HG03469 (cell line): ENCODE data around the gene KAZN.

Experiments
- ATAC-seq: cut with Tn5 transposase; IDR thresholded peaks from one replicate; pipeline ENCODE4 v1.9.1; 2021; ENCODE audit warnings: mild to moderate bottlenecking, moderate library complexity, moderate number of reproducible peaks; ENCODE audit not compliant: unreplicated experiment

KAZN gene

DNA sequence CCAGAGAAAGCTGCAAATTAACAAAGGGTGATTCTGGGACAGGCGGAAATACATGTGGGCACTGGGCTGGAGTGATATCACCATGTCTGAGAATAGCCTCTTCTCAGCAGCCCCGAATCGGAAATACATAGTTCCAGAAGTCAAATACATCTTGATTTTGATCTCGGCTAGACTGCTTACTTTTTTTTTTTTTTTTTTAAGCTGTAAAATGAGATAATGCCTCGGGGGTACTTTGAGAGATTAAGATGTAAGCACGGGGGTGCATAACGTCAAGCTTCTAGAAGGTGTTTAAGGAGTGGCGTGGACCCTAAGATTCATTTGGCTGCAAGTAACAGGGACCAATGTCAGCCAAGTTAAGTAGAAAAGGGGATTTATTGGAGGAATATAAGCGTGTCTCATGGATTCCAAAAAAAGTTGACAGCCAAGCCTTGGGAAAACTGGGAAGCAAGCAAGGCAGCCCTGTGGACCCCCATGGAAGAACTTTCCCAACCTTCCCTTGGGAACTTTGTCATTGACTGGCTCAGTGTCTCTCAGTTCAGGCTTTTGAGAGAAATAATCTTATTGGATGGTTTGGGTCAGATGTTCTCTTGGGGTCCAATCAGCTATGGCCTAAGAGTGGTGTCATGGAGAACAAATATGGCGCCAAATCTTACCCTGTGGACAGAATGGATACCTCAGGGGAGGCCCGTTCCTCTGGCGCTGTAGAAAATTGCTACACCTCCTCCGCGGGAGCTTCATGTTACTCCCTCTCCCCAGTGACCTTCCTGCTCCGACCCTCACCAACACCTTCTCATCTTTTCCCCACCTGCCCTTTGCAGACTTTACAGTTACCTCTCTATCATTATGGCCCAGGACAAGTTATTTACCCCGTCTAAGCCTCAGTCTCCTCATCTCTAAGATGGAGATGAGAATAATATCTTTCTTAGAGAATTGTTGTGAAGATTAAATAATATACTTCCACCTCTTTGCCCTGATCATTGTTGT, 186.6 kb downstream of the KAZN start:
- no peak for ATAC-seq

- ATAC-seq, result no peak
Measured at GRCh38 chr1:14786109-14786675, 187.7 kb downstream of the KAZN start.

GRCh38 chr1:14786681-14787080, 188.2 kb downstream of the KAZN start:
- no peak for ATAC-seq

GRCh38 chr1:14787604-14788003, 189.1 kb downstream of the KAZN start:
- no peak for ATAC-seq

GRCh38 chr1:14788080-14788479, 189.6 kb downstream of the KAZN start:
- no peak for ATAC-seq

DNA sequence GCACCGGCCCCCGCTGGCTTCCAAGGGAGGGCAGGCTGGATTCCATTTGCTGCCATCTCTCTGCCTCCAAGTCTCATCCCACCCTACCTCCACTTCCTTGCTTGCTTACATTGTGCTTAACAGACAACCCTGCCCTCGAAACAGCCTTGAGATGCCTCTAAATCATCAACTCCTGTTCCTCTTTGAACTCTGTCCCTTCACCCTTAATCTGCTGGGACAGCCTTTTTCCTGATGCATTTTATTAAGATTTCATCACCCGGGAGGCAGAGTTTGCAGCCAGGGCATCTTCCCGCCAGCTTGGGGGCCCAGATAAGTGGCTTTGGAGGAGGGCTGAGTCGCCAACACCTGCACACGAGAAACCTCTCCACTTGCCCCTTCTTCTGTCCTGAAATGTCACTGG, 192.5 kb downstream of the KAZN start:
- ATAC-seq, result no peak

DNA sequence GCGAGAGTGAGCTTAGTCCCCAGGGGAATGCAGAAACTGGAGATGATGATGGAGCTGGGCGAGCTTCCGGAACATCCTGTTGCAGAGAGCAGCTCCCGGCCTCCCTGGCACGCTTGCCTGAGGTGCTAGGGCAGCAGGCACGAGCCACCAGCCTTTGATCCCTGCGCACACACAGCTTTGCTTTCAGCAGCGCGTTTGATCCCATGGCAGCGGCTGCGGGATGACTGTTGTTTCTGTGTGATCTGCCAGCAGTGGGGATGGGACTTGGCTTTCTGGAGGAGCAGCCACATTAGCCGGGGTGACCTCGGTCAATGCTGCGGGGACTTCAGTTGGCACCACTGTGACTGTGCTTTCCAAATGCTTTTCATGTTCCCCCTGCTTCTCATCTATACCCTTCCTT, 193.2 kb downstream of the KAZN start:
- ATAC-seq, result no peak

DNA sequence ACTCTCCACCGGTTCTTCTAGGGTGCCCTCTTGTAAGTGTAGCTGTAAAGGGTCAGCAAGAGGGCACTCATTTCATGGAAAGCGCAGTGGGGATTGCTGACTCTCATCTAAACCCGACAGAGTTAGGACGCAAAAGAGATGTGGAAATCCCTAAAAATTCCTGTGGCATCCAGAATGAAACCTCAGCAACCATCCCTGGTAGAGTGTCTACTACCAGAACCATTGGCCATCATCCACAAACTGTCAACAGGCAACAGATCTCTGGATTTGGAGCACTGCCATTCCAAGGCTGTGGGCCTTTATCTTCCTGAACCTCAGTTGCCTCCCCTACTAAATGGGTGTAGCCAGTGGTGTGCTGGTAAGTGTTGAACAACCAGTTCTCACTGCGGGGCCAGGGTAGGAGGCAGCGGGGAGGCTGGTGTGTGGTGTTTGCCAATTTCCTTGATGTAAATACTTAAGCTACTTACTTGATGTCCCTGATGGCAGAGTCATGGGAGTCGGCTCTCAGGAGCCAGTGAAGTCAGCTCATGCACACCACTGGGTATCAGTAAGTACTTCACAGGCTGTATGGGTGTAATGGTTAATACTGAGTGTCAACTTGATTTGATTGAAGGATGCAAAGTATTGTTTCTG, 195.8 kb downstream of the KAZN start:
- no peak for ATAC-seq

GRCh38 chr1:14794906-14795305, 196.4 kb downstream of the KAZN start:
- no peak for ATAC-seq

DNA sequence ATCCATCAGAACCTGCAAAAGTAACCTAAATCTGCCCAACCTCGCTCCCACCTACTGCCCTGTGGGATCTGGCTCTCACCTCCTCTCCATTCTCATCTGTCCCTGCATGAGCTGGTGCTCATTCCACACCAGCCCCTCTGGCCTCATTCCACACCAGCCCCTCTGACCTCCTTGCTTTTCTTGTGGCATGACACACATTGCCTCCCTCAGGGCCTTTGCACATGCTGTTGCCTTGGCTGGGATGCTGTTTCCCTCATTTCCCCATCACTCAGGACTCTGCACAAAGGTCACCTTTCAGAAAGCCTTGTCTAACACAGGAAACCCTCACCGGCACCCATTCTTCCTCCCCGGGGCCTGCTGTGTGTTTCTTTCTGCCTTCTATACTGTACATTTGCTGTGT, 197.1 kb downstream of the KAZN start:
- no peak for ATAC-seq

- no peak for ATAC-seq
Measured at GRCh38 chr1:14800014-14800413, 201.5 kb downstream of the KAZN start.

DNA sequence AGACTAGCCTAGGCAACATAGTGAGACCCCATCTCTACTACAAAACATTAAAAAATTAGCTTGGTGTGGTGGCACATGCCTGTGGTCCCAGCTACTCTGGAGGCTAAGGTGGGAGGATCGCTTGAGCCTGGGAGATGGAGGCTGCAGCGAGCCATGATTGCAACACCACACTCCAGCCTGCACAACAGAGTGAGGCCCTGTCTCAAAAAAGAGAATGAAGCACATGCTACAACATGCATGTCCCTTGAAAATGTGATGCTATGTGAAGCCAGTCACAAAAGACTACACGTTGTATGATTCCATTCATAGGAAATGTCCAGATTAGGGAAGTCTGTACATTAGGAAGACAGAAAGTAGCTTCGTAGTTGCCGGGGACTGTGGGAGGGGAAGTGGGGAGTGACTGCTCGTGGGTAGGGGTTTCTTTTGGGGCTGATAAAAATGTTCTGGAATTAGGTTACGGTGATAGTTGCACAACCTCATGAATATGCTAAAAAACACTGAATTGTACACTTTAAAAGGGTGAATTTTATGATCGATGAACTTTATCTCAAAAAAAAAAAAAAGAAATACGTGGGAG, 202.1 kb downstream of the KAZN start:
- ATAC-seq, result no peak

DNA sequence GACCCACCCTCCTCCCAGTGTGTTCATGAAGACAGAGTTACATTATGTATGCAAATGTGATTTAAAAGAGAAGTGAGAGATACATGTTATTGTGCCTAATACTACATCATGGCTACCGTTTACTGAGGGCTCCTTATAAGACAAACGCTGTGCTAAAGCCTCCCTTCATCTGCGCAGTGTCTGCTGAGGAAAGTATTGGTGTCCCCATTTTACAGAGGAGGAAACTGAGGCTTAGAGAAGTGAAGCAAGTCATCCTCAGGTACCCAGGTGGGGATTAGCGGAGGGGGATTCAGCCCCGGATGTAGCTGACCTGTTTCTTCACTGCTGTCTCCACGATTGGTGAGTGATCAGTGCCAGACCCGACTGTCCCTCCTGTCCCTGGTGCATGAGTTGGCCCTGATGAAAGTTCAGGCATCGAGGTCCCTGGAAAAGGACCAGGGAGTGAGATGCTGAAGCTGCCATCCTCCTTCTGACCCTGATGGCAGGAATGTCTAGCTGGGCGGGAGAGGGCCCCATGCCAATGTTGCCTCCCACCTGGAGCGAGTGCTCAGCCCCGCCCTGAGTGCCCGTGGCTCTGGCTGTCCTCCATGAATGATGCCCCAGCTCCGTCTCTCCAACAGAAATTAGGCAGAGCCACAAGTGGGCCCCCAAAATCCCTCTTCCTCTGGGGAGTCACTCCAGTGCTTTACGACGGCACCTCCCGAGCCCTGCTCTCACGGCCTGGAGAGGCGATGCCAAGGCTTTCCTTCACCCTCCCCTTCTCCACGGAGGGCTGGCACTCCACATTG, 204.7 kb downstream of the KAZN start:
- ATAC-seq, result no peak

DNA sequence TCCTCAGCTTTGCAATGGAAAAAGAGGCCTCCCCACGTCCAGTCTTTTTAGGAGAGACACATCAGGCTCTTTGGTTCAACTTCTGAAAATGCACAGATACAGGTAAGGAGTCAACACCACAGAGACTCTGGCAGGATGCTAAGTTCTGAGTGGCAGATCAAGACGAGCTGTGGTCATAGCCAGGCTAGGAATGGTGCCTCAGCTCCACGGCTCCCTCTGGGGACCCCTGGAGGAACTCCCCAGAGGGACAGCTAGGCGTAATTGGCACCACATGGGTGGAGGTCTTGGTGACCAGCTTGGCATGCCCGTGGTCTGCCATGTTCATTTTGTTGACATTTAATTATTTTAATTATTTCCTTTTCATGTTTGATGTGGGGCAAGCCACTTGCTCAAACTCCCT, 206.1 kb downstream of the KAZN start:
- ATAC-seq, result no peak

DNA sequence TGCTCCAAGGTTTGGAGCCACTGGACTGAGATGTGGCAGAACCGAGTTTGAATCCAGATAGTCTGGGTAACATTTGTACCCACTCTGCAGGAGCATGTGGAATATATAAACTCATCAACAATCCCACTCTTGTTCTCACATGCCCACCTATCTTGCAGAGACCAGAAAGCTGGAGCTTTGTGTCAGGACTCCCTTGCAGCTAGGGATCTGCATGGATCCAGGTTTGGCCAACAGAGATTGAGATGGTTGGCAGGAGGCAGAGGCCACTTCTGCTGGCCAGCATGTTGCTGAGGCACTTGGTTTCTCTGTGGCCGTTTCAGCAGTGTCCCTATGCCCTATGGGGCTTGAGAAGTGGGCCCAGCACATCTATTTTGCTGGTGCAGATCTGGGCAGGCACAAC, 208.3 kb downstream of the KAZN start:
- ATAC-seq, result no peak

- no peak for ATAC-seq
Measured at GRCh38 chr1:14808768-14809167, 210.3 kb downstream of the KAZN start.

DNA sequence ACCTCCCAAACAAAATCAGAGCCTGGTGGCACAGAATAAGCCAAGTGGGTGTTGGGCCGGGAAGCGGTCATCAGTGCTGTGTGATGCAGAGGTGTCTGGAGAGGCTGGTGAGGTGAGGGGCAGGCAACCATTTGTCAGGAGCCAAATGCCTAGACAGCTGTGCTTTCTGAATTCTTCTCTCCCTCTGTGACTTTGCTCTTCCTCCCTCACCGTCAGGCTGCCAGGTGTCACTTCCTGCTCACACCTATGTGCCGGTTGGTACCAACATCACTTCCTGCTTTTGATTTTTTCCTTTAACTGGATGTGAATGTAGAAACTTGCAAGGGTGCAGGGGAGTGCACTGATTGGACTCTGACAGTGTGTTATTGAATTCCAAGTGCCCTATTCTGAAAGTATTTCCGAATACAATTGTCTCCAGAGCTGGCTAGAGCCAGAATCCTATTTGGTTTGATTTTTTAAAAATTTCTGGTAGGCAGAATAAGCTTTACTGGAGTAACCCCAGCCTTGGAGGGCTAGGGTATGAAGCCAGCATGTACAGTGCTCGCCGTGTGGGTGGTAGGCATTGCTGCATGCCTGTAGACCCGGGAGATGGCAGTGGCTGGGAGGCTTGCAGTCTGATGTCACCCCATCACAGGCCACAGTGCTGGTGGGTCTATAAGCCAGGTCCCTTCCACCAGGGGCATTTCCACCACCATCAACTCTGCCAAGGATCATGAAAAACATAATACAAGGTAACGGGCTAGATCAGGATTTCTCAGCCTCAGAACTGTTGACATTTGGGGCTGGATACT, 210.9 kb downstream of the KAZN start:
- ATAC-seq, result no peak

- ATAC-seq, result no peak
Measured at GRCh38 chr1:14810595-14811361, 212.3 kb downstream of the KAZN start.

- ATAC-seq, result no peak
Measured at GRCh38 chr1:14811573-14811972, 213.1 kb downstream of the KAZN start.
